NK-92 (cell line): ENCODE measurements around the gene ZNF23.

ENCODE experiments used
- DNase-seq: peaks from one replicate; lab custom pipeline; 2025; ENCODE audit not compliant: unreplicated experiment; lab: John Stamatoyannopoulos, UW

The ZNF23 gene

GRCh38 chr16:71428385-71428784 lies 33.7 kb downstream of the ZNF23 start:
- no peak for DNase-seq

GRCh38 chr16:71426880-71427615 lies 35.0 kb downstream of the ZNF23 start:
- DNase-seq: no peak

GRCh38 chr16:71426069-71426879 lies 35.8 kb downstream of the ZNF23 start:
- no peak for DNase-seq

- no peak for DNase-seq
These were observed 36.3 kb downstream of the ZNF23 start for GRCh38 chr16:71425746-71426068.

GRCh38 chr16:71424626-71425025 lies 37.4 kb downstream of the ZNF23 start:
- DNase-seq: no peak

GRCh38 chr16:71423865-71424264 lies 38.2 kb downstream of the ZNF23 start:
- DNase-seq: no peak

GRCh38 chr16:71423016-71423415 lies 39.0 kb downstream of the ZNF23 start:
- no peak for DNase-seq

GRCh38 chr16:71421911-71422310 lies 40.1 kb downstream of the ZNF23 start:
- no peak for DNase-seq

GRCh38 chr16:71414038-71414437 lies 48.0 kb downstream of the ZNF23 start:
- no peak for DNase-seq

GRCh38 chr16:71413341-71413740 lies 48.7 kb downstream of the ZNF23 start:
- DNase-seq: no peak

GRCh38 chr16:71412270-71413160 lies 49.5 kb downstream of the ZNF23 start:
- no peak for DNase-seq

GRCh38 chr16:71410146-71410545 lies 51.9 kb downstream of the ZNF23 start:
- DNase-seq: no peak

- DNase-seq: no peak
These were observed 52.9 kb downstream of the ZNF23 start for GRCh38 chr16:71409011-71409775.

GRCh38 chr16:71408536-71408935 lies 53.5 kb downstream of the ZNF23 start:
- no peak for DNase-seq

- DNase-seq: no peak
These were observed 54.3 kb downstream of the ZNF23 start for GRCh38 chr16:71407731-71408130.

- DNase-seq: no peak
These were observed 55.3 kb downstream of the ZNF23 start for GRCh38 chr16:71406724-71407123.

GRCh38 chr16:71406316-71406715 lies 55.7 kb downstream of the ZNF23 start:
- no peak for DNase-seq

GRCh38 chr16:71404364-71404763 lies 57.7 kb downstream of the ZNF23 start:
- no peak for DNase-seq

GRCh38 chr16:71402674-71403073 lies 59.4 kb downstream of the ZNF23 start:
- no peak for DNase-seq

- DNase-seq: no peak
These were observed 60.0 kb downstream of the ZNF23 start for GRCh38 chr16:71402007-71402406.
